Thyroid gland (tissue), 4 donors: ENCODE data around the gene EPHA3. TPM values are rescaled to one million over a fixed set of nuclear protein-coding genes. Genes with fewer than 3 reads are reported as not detected.

ENCODE experiments used
- DNase-seq, 2 donors: peaks; one replicate each; pipeline ENCODE4 v3.0.0-alpha.2; 2019
- H3K27ac ChIP-seq, 3 donors: fragments of 200-600 bp; sonication (generic); 1 replicate in 2 of 3; 2 replicates in 1 of 3; pipeline ENCODE4 v1.5.1; 2016 to 2019; ENCODE audit warnings: mild to moderate bottlenecking in 1 of 3, moderate library complexity in 1 of 3
- H3K27me3 ChIP-seq: fragments of 200-600 bp; sonication (generic); one replicate; pipeline ENCODE4 v1.5.1; 2019
- H3K36me3 ChIP-seq, 2 donors: fragments of 200-600 bp; sonication (generic); one replicate each; pipeline ENCODE4 v1.5.1; 2016 to 2019
- H3K4me1 ChIP-seq, 2 donors: fragments of 200-600 bp; sonication (generic); one replicate each; pipeline ENCODE4 v1.5.1; 2017 to 2019
- H3K4me3 ChIP-seq, 3 donors: fragments of 200-600 bp; sonication (generic); replicated peaks in 1 of 3; 1 replicate in 2 of 3; 2 replicates in 1 of 3; pipeline ENCODE4 v1.5.1; 2016; ENCODE audit warnings: mild to moderate bottlenecking in 1 of 3
- H3K9me3 ChIP-seq: fragments of 200-600 bp; sonication (generic); one replicate; pipeline ENCODE4 v1.5.1; 2017
- POLR2A ChIP-seq, 2 donors: fragments of 450-650 bp; IDR thresholded peaks; one replicate each; pipeline ENCODE4 v1.6.1; 2017; ENCODE audit warnings: antibody characterized with exemption in 2 of 2, mild to moderate bottlenecking in 2 of 2, moderate library complexity in 1 of 2
- WGBS, 2 donors: methylation state at CpG; one replicate each; pipeline ENCODE4 v1.1.5; 2017; 5-methylcytosine and 5-hydroxymethylcytosine counted together
- intact Hi-C: fragments of 100-400 bp; cut with DNase I; formaldehyde crosslinking; loops from one replicate; pipeline ENCODE4 v1.15.1; 2023
- total RNA-seq, 4 donors: library from RNA; depleted of rRNA; stranded (reverse); fragments of >200 nt; gene quantifications; one replicate each; pipeline ENCODE4 v1.2.3, GENCODE V29; 2016
- TF ChIP-seq, protein P1 (sequence below), 6 experiments: fragments of 200-600 bp in 3 of 6; fragments of 450-650 bp in 3 of 6; sonication (generic) in 3 of 6; IDR thresholded peaks; one replicate each; pipeline ENCODE4 v1.5.1; 2016 to 2019; ENCODE audit warnings: antibody characterized with exemption in 6 of 6, mild to moderate bottlenecking in 2 of 6, inconsistent platforms in 1 of 6, moderate library complexity in 1 of 6

Gene EPHA3
- total RNA-seq, 4 donors from 2014 or later, result 27.3 to 41.6 (median 35.4) TPM

DNA sequence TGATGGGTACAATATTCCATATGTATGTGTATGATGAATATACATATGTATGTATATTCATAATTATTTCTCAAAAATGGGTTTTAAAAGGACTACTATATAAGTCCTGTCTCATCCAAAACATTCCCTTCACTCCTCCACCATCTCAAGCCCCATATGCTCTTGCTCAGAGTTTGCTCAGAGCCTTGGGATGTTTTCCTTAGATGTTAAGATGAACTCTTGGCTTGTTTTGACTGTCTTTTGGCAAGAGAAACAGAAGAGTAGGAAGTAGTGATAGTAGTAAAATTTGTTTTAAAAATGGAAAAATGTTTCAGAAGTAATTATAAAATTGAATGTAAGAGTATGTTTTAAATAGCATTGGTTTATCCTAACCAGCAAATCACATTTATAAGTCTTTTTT is 6.2 kb upstream of the EPHA3 start:
- no peak overlapping the region for H3K27ac ChIP-seq
- TF ChIP-seq, protein P1, sequence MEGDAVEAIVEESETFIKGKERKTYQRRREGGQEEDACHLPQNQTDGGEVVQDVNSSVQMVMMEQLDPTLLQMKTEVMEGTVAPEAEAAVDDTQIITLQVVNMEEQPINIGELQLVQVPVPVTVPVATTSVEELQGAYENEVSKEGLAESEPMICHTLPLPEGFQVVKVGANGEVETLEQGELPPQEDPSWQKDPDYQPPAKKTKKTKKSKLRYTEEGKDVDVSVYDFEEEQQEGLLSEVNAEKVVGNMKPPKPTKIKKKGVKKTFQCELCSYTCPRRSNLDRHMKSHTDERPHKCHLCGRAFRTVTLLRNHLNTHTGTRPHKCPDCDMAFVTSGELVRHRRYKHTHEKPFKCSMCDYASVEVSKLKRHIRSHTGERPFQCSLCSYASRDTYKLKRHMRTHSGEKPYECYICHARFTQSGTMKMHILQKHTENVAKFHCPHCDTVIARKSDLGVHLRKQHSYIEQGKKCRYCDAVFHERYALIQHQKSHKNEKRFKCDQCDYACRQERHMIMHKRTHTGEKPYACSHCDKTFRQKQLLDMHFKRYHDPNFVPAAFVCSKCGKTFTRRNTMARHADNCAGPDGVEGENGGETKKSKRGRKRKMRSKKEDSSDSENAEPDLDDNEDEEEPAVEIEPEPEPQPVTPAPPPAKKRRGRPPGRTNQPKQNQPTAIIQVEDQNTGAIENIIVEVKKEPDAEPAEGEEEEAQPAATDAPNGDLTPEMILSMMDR (IDR thresholded peaks at IDR 0.05), result no peak
- no peak for TF ChIP-seq POLR2A (IDR thresholded peaks at IDR 0.05)
- no peaks in the 10 kb centered on the region for H3K36me3 ChIP-seq
- intact Hi-C loops, result no loop called here
- no peaks in the 10 kb centered on the region for H3K9me3 ChIP-seq
- H3K27me3 ChIP-seq, result no peaks in the 10 kb centered on the region
- no peak for DNase-seq
- no peak overlapping the region for H3K4me3 ChIP-seq
- H3K4me1 ChIP-seq, result no peaks in the 10 kb centered on the region

DNA sequence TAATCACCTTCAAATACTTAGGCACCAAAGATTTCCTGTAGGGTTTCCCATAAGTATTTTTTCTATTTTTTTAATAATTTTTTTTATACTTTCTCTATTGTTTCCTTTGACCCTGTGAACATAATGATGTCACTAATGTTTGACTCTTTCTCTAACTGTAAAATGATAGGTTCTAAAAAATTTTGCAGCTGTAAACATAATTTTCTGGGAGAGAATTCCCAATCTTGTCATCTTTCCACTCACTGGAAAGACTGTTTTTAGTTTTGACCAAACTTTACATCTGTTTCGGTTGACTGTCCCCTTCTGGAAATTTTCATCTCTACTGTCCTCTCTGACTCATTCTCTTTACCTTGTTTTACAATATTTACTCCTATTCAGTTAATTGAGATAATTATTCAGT is 5.5 kb upstream of the EPHA3 start:
- Histone ChIP-seq H3K9me3 (no peaks in the 10 kb centered on the region), H3K27me3 (no peaks in the 10 kb centered on the region), H3K4me3 (no peak overlapping the region), H3K36me3 (no peaks in the 10 kb centered on the region), H3K27ac (no peak overlapping the region), H3K4me1 (no peaks in the 10 kb centered on the region)
- intact Hi-C loops, result no loop called here
- WGBS, 2 donors, result 83 to 92% methylated on average over 1 of the region's 1 CpG
- DNase-seq, result no peak
- TF ChIP-seq, protein P1 (IDR thresholded peaks at IDR 0.05), result no peak
- no peak for TF ChIP-seq POLR2A (IDR thresholded peaks at IDR 0.05)

DNA sequence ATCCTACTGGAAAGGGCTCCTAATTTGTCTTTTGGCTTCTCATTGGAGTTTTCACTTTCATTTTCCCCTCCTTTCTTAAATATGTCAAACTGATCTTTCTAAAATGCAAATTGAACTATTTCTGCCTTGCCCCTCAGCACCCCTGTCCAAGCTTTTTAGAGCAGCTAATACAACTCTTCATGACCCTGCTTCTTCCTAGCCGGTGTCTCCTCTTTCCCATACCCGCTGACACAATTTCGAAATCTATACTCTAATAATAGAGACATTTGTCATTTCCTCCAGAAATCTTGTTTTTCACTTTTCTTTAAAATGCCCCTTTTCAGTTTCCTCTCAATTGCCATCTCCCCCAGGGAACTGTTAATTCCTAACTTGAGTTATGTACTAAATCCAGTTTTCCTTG is 2.9 kb upstream of the EPHA3 start:
- Histone ChIP-seq H3K36me3 (no peaks in the 10 kb centered on the region), H3K27ac (no peak overlapping the region), H3K9me3 (no peaks in the 10 kb centered on the region), H3K4me3 (no peak overlapping the region), H3K4me1 (no peaks in the 10 kb centered on the region), H3K27me3 (no peaks in the 10 kb centered on the region)
- TF ChIP-seq, protein P1 (IDR thresholded peaks at IDR 0.05), result no peak
- TF ChIP-seq POLR2A (IDR thresholded peaks at IDR 0.05), result no peak
- DNase-seq, result no peak
- 72 to 75% methylated on average over 3 of the region's 3 CpGs for WGBS, 2 donors
- intact Hi-C loops, result no loop called here

DNA sequence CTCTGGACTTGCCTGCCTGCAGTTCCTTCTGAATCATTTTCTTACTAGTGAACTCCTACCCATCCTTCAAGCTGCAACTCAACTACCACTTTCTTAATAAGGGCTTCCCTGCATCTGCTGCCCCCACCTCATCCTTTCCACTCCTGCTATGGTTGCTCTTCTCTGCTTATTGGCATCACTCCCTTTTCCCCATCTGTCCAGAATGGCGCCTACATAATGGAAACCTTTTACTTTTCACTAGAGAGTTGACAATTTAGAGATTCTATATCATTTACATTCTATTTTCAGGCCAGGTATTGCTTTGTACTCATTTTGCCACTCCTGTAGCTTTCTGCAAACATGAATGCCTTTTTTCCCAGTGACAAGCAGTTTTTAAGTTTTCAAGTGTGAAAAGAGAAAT is 1.9 kb upstream of the EPHA3 start:
- H3K4me1 ChIP-seq, result no peaks in the 10 kb centered on the region
- WGBS, 2 donors, result 89 to 92% methylated on average over 1 of the region's 1 CpG
- no peaks in the 10 kb centered on the region for H3K9me3 ChIP-seq
- DNase-seq, result no peak
- no peak for TF ChIP-seq POLR2A (IDR thresholded peaks at IDR 0.05)
- H3K4me3 ChIP-seq, result no peak overlapping the region
- H3K27ac ChIP-seq, result no peak overlapping the region
- intact Hi-C loops, result no loop called here
- H3K36me3 ChIP-seq, result no peaks in the 10 kb centered on the region
- H3K27me3 ChIP-seq, result no peaks in the 10 kb centered on the region

DNA sequence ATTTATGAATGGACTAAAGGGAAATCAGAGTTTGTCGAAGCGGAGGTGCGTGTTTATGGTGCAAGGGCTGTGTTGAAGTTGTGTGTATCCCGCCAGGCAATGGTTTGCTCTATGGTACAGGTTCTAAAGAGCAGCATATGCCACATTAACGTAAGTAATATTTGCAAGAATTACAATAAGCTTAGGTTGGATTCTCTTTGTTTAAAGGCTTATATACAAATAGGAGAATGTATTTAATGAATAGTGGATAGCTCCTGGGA is 800 bp downstream of the EPHA3 start:
- Histone ChIP-seq H3K27me3 (no peaks in the 10 kb centered on the region), H3K9me3 (no peaks in the 10 kb centered on the region), H3K4me3 (peak overlapping the region in 2 of 3 donors; percentile 36 to 41), H3K27ac (peak overlapping the region in 1 of 3 donors; percentile 16), H3K4me1 (no peaks in the 10 kb centered on the region), H3K36me3 (no peaks in the 10 kb centered on the region)
- intact Hi-C loops, result no loop called here
- 34 to 37% methylated on average over 5 of the region's 5 CpGs for WGBS, 2 donors
- TF ChIP-seq, protein P1 (IDR thresholded peaks at IDR 0.05), result no peak
- TF ChIP-seq POLR2A (IDR thresholded peaks at IDR 0.05), result no peak
- DNase-seq, result no peak

DNA sequence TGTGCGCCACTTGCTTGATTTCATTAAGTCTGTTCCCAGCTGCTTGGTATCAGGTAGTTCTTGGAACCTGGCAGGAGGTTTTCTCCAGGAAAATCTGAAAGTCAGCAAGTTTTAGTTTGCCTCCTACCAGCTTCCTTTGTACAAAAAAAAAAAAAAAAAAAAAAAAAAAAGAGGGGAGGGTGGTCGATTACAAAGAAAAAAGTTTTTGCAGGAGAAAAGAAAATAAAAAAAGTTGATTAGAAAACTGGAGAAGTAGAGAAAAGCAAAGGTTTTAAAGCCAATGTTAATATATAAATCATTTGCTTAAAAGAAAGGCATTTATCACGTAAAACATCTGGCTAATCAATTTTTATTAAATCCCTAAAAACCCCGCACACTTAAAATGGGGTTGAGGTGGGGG is 5.9 kb downstream of the EPHA3 start:
- WGBS, 2 donors, result 84 to 90% methylated on average over 4 of the region's 4 CpGs
- DNase-seq, result no peak
- H3K36me3 ChIP-seq, result no peaks in the 10 kb centered on the region
- no peaks in the 10 kb centered on the region for H3K27me3 ChIP-seq
- no peaks in the 10 kb centered on the region for H3K4me1 ChIP-seq
- no peak for TF ChIP-seq POLR2A (IDR thresholded peaks at IDR 0.05)
- TF ChIP-seq, protein P1 (IDR thresholded peaks at IDR 0.05), result no peak
- no peak overlapping the region for H3K4me3 ChIP-seq
- H3K9me3 ChIP-seq, result no peaks in the 10 kb centered on the region
- intact Hi-C loops, result no loop called here
- no peak overlapping the region for H3K27ac ChIP-seq
